Fibroblast of pulmonary artery (primary cell): ENCODE results near the gene ZNF622.

ENCODE experiments used
- DNase-seq: peaks from one replicate; pipeline ENCODE4 v3.0.0-alpha.2; 2010; ENCODE audit warnings: low read depth
- H3K4me3 ChIP-seq: replicated peaks from 2 replicates; pipeline ENCODE4 v1.5.1; 2011; ENCODE audit warnings: low read depth, mild to moderate bottlenecking, control low read depth, low read length, moderate library complexity
- TF ChIP-seq, protein P1 (sequence below): IDR thresholded peaks from 2 replicates; pipeline ENCODE4 v1.5.1; 2011; ENCODE audit warnings: mild to moderate bottlenecking, control low read depth, low read length, inconsistent platforms; ENCODE audit errors: missing control alignments

ZNF622 gene

GRCh38 chr5:16504571-16504970 is 39.0 kb upstream of the ZNF622 start:
- no peak overlapping the region for H3K4me3 ChIP-seq
- DNase-seq = no peak
- TF ChIP-seq, protein P1, sequence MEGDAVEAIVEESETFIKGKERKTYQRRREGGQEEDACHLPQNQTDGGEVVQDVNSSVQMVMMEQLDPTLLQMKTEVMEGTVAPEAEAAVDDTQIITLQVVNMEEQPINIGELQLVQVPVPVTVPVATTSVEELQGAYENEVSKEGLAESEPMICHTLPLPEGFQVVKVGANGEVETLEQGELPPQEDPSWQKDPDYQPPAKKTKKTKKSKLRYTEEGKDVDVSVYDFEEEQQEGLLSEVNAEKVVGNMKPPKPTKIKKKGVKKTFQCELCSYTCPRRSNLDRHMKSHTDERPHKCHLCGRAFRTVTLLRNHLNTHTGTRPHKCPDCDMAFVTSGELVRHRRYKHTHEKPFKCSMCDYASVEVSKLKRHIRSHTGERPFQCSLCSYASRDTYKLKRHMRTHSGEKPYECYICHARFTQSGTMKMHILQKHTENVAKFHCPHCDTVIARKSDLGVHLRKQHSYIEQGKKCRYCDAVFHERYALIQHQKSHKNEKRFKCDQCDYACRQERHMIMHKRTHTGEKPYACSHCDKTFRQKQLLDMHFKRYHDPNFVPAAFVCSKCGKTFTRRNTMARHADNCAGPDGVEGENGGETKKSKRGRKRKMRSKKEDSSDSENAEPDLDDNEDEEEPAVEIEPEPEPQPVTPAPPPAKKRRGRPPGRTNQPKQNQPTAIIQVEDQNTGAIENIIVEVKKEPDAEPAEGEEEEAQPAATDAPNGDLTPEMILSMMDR = no peak

DNA sequence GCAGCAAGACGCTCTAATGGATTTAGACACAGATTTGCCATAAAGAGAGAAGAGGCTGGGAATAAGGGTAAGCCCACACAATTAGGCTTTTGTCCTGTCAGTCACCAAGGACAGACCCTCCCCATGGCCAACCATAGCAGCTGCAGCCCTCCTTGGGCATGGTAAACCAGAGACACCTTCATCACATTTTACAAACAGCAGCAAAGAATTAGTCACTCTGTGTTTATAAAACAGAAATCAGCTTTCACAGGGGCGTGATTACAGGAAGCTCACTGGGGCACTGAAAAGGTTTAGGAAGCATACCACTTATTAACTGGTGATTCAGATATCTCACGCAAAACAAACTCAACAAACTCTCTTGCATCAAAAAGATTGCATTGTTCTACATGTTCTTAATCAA is 37.3 kb upstream of the ZNF622 start:
- no peak for DNase-seq
- no peak overlapping the region for H3K4me3 ChIP-seq
- TF ChIP-seq, protein P1 = no peak

DNA sequence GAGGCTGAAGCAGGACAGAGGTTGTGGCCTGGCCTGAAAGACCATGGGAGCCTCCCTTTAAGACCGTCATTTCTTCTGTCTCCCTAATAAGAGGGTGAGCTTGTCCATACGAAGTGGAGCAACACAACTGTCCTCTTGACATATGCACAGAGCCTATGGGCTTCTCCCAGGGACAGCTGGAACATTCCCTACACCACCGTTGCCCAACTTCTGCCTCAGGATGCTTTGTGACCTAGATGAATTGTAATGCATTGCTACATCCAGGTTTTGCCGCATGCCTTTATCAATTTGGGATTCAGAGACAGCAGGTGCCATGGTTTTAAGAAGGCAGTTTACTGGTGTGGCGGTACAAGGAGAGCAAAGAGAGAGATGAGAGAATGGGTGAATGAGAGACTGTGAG is 34.4 kb upstream of the ZNF622 start:
- H3K4me3 ChIP-seq = no peak overlapping the region
- TF ChIP-seq, protein P1 = no peak
- no peak for DNase-seq

DNA sequence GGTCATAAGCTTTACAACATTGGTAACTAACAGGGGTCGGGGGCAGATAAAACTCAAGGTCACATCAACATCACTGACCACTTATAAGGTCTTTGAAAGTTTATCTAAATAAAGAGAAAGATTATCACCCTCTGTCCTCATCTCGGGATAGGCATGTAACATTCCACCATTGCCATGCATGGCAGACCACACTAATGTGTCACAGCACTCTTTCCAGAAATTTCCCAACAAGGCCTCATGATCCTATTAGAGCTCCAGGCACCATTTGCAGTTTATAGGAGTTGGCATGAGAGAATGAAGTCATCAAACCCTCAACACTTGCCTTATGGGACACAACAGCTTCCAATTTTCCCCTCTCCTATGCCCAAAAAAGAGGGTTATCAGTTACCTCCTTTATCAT is 31.9 kb upstream of the ZNF622 start:
- DNase-seq = no peak
- TF ChIP-seq, protein P1 = no peak
- H3K4me3 ChIP-seq = no peak overlapping the region

- TF ChIP-seq, protein P1 = no peak
- no peak for DNase-seq
- no peak overlapping the region for H3K4me3 ChIP-seq
These were observed 27.7 kb upstream of the ZNF622 start for GRCh38 chr5:16493261-16493660.

DNA sequence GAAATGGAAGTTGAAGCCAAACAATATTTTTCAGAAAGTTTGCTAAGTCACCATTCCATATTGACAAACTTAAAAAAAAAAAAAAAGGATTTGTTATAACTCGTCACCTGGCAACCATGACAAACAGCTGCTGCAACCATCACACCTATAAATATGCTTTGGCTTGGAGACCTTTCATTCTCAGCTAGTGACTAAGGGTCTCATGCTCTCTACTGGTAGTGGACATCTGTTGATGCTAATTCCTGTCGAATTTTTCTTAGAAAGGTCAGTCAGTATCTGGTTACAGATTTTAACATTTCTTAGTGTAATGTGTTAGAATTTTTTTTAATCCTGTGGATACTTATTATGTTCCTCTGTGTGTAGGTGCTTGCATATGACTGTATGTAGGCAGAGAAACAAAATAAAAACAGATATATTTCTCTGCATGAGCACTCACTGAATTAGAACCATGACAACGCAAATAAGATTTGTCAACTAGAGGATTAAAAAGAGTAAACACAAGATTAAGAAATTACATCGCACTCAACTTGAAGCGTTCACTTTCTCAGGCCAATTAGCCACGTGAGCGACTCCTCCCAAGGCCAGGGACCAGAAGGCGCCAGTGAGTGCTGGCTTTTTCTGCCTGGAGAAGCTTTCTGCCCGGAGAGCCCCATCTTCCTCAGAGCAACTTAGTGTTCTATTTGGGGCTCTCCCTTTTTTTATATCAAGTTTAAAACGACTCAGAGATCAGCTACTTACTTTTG is 27.0 kb upstream of the ZNF622 start:
- peak; percentile 39 for DNase-seq
- H3K4me3 ChIP-seq = no peak overlapping the region
- TF ChIP-seq, protein P1 = no peak

DNA sequence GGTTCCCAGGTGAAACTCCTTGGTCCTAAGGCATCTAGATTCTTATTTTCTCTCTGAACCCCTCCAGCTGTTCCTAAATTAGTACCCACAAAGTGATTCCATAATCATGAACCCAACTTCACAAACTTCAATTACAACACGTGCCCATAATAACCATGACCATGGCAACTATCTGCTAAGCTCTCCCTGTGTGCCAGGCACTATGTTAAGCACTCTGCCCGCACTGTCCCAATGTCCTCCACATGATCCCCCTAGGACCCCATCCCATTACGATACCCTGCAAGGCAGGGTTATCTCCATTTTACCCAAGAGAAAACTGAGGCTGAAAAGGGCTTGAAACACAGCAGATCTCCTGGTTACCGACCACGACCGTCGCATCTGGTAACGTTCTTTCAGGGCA is 25.3 kb upstream of the ZNF622 start:
- TF ChIP-seq, protein P1 = no peak
- no peak overlapping the region for H3K4me3 ChIP-seq
- no peak for DNase-seq
